K562 (cell line): Measurements from ENCODE around the gene SPAG4. TPM values are rescaled to one million over a fixed set of nuclear protein-coding genes. Genes with fewer than 3 reads are reported as not detected.

Source experiments
- ATAC-seq: fragments of 200-7000 bp; cut with Tn5 transposase; 3 replicates; pipeline ENCODE4 v1.9.1; 2020; ENCODE audit warnings: moderate library complexity
- BruUV-seq: library from RNA; stranded (reverse); fragments of 400-500 nt; replicated peaks from 2 replicates; lab custom pipeline; 2021; lab: Mats Ljungman, UMichigan
- CTCF ChIA-PET: fragments of 300-600 bp; formaldehyde crosslinking; extraction: SDS; loops from one replicate; lab custom pipeline; 2021; ENCODE audit warnings: low intra/inter-chr PET ratio; lab: Yijun Ruan, JAX
- POLR2A ChIA-PET: fragments of 300-600, 350-650 bp; sonication (Branson Sonifier 250); formaldehyde crosslinking; extraction: SDS; loops from one replicate; lab custom pipeline; 2021; ENCODE audit warnings: antibody characterized with exemption, inconsistent platforms; lab: Yijun Ruan, JAX
- DNase-seq, 4 experiments: peaks; one replicate each; pipeline versions ENCODE4 v3.0.0 to v3.0.0-alpha.2; 2011 to 2018; ENCODE audit warnings: low spot score in 3 of 4, mixed read lengths in 3 of 4; ENCODE audit errors: extremely low read depth in 1 of 4
- FAIRE-seq: peaks from 2 replicates; lab custom pipeline; 2011; peaks lifted over from hg19 to GRCh38; lab: Jason Lieb, UNC
- H2AFZ ChIP-seq: 2 replicates; pipeline ENCODE4 v1.6.0; 2011; ENCODE audit warnings: low read depth, low read length, control low read depth, inconsistent platforms
- H3K27ac ChIP-seq: fragments of 200-600 bp; 3 replicates; pipeline ENCODE4 v1.8.0; 2011; ENCODE audit warnings: low read depth, mild to moderate bottlenecking, control low read depth, inconsistent platforms, low read length, moderate library complexity, mixed read lengths; ENCODE audit errors: extremely low read depth
- H3K27me3 ChIP-seq, 2 experiments: fragments of 300-600 bp in 1 of 2; 2 replicates in 1 of 2; 3 replicates in 1 of 2; pipeline versions ENCODE4 v1.6.0 to v1.8.0; 2011; ENCODE audit warnings: inconsistent platforms in 2 of 2, low read length in 2 of 2, mild to moderate bottlenecking in 1 of 2, mixed read lengths in 1 of 2, moderate library complexity in 1 of 2; ENCODE audit not compliant: control insufficient read depth in 2 of 2, insufficient read depth in 2 of 2
- H3K36me3 ChIP-seq: fragments of 300-600 bp; 3 replicates; pipeline ENCODE4 v1.8.0; 2011; ENCODE audit warnings: mild to moderate bottlenecking, low read length, inconsistent platforms; ENCODE audit not compliant: control insufficient read depth, insufficient read depth
- H3K4me1 ChIP-seq, 2 experiments: fragments of 200-600 bp in 1 of 2; replicated peaks in 1 of 2; 2 replicates in 1 of 2; 3 replicates in 1 of 2; pipeline versions ENCODE4 v1.5.1 to v1.8.0; 2011; ENCODE audit warnings: inconsistent platforms in 2 of 2, low read length in 2 of 2, mild to moderate bottlenecking in 1 of 2, mixed read lengths in 1 of 2, moderate library complexity in 1 of 2; ENCODE audit not compliant: control insufficient read depth in 2 of 2, insufficient read depth in 2 of 2
- H3K4me2 ChIP-seq: 2 replicates; pipeline ENCODE4 v1.6.1; 2011; ENCODE audit warnings: low read length, control low read depth, inconsistent platforms, mixed read lengths; ENCODE audit not compliant: insufficient read depth
- H3K4me3 ChIP-seq: fragments of 200-600 bp; sonication (generic), shearing (Covaris generic); 2 replicates; pipeline ENCODE4 v1.5.1; 2016; ENCODE audit warnings: control low read depth, inconsistent platforms
- H3K79me2 ChIP-seq: fragments of 200-600 bp; 3 replicates; pipeline ENCODE4 v1.8.0; 2011; ENCODE audit warnings: low read length, inconsistent platforms; ENCODE audit not compliant: control insufficient read depth, insufficient read depth
- H3K9ac ChIP-seq, 2 experiments: 2 replicates each; pipeline versions ENCODE4 v1.6.0 to v1.6.1; 2011; ENCODE audit warnings: low read depth in 2 of 2, low read length in 2 of 2, control low read depth in 1 of 2, inconsistent platforms in 1 of 2, mild to moderate bottlenecking in 1 of 2, mixed read lengths in 1 of 2; ENCODE audit not compliant: insufficient read depth in 1 of 2
- H3K9me1 ChIP-seq: one replicate; pipeline ENCODE4 v1.6.0; 2011; ENCODE audit warnings: inconsistent platforms, mild to moderate bottlenecking, low read length, moderate library complexity; ENCODE audit not compliant: control insufficient read depth, insufficient read depth
- H3K9me3 ChIP-seq: replicated peaks from 2 replicates; pipeline ENCODE4 v1.5.1; 2011; ENCODE audit warnings: low read depth, low read length, inconsistent platforms; ENCODE audit not compliant: control insufficient read depth, insufficient read depth
- H4K20me1 ChIP-seq: replicated peaks from 2 replicates; pipeline ENCODE4 v1.6.1; 2011; ENCODE audit warnings: low read length, inconsistent platforms, mixed read lengths; ENCODE audit not compliant: control insufficient read depth, insufficient read depth
- ARID4B ChIP-seq: sonication (generic); formaldehyde crosslinking; IDR thresholded peaks from 2 replicates; pipeline ENCODE4 v1.8.0; 2022; ENCODE audit warnings: mild to moderate bottlenecking, missing genetic modification reagents
- DMBX1 ChIP-seq: fragments of 250-450 bp; sonication (Bioruptor Pico); IDR thresholded peaks from 2 replicates; pipeline ENCODE4 v1.8.0; 2022; ENCODE audit warnings: inconsistent platforms, mild to moderate bottlenecking, moderate library complexity, borderline replicate concordance
- MTA3 ChIP-seq: fragments of 450-650 bp; formaldehyde crosslinking; IDR thresholded peaks from 2 replicates; pipeline ENCODE4 v1.6.1; 2017; ENCODE audit warnings: mild to moderate bottlenecking, borderline replicate concordance
- STAT5A ChIP-seq: IDR thresholded peaks from 2 replicates; pipeline ENCODE4 v1.6.1; 2012; ENCODE audit warnings: low read length, inconsistent platforms, borderline replicate concordance
- TEAD1 ChIP-seq, 2 experiments: fragments of 450-650 bp in 1 of 2; sonication (generic) in 1 of 2; formaldehyde crosslinking; IDR thresholded peaks; 2 replicates each; pipeline versions ENCODE4 v1.4.0 to v1.8.0; 2020 to 2022; ENCODE audit warnings: mild to moderate bottlenecking in 2 of 2, missing genetic modification reagents in 1 of 2
- ZBTB49 ChIP-seq: sonication (generic); formaldehyde crosslinking; IDR thresholded peaks from 2 replicates; pipeline ENCODE4 v1.8.0; 2022; ENCODE audit warnings: missing genetic modification reagents, mild to moderate bottlenecking, borderline replicate concordance
- ZKSCAN1 ChIP-seq: fragments of 150-350 bp; IDR thresholded peaks from 2 replicates; pipeline ENCODE4 v1.6.1; 2016; ENCODE audit warnings: low read depth, low read length
- WGBS: fragments of 100-300 bp; shearing (Covaris generic); methylation state at CpG from one replicate; pipeline ENCODE4 v1.1.6; 2016; ENCODE audit warnings: low coverage, mixed read lengths; ENCODE audit not compliant: insufficient coverage; ENCODE audit errors: missing lambda C conversion rate; 5-methylcytosine and 5-hydroxymethylcytosine counted together
- in situ Hi-C: fragments of 300-500 bp; cut with MboI; formaldehyde crosslinking; loops from 4 replicates; pipeline ENCODE4 v1.15.0; 2018; ENCODE audit warnings: inconsistent platforms, mixed read lengths
- intact Hi-C: fragments of 100-400 bp; cut with micrococcal nuclease; formaldehyde crosslinking; loops from 2 replicates; pipeline ENCODE4 v1.14.2; 2022
- polyA plus RNA-seq, 8 experiments: library from polyadenylated mRNA; depleted of rRNA in 4 of 8; stranded (reverse) in 5 of 8; unstranded in 3 of 8; fragments of >200 nt; fragmentation: Nextera tagmentation in 2 of 8; fragmentation: Illumina TruSeq in 1 of 8; extraction: Ambion mirVana in 2 of 8; extraction: Trizol in 1 of 8; gene quantifications; 2 replicates each; pipeline versions ENCODE4 v1.2.1 to v1.2.3, GENCODE V29; 2011 to 2014; ENCODE audit warnings: inconsistent platforms in 1 of 8, missing spikeins in 1 of 8
- total RNA-seq, 7 experiments: library from RNA; depleted of rRNA in 6 of 7; stranded (reverse); fragments of >200 nt in 6 of 7; fragmentation: Illumina TruSeq in 2 of 7; extraction: Trizol in 2 of 7; gene quantifications; 2 replicates each; pipeline versions ENCODE4 v1.2.1 to v1.2.3, GENCODE V29; 2011 to 2021; ENCODE audit warnings: low replicate concordance in 1 of 7
- TF ChIP-seq, protein P1 (sequence below): fragments of 450-650 bp; formaldehyde crosslinking; IDR thresholded peaks from 2 replicates; pipeline ENCODE4 v1.4.0; 2020; ENCODE audit warnings: mild to moderate bottlenecking, moderate library complexity
- TF ChIP-seq, protein P2 (sequence below): fragments of 450-650 bp; formaldehyde crosslinking; IDR thresholded peaks from 2 replicates; pipeline ENCODE4 v1.4.0; 2020; ENCODE audit warnings: mild to moderate bottlenecking, mixed read lengths

Gene SPAG4
- total and polyA plus RNA-seq, 9 of the 15 experiments (the other 6 are each of a cell fraction or from before 2014, with no cell fraction given) = 1.6 to 11.4 (median 4.6) TPM

DNA sequence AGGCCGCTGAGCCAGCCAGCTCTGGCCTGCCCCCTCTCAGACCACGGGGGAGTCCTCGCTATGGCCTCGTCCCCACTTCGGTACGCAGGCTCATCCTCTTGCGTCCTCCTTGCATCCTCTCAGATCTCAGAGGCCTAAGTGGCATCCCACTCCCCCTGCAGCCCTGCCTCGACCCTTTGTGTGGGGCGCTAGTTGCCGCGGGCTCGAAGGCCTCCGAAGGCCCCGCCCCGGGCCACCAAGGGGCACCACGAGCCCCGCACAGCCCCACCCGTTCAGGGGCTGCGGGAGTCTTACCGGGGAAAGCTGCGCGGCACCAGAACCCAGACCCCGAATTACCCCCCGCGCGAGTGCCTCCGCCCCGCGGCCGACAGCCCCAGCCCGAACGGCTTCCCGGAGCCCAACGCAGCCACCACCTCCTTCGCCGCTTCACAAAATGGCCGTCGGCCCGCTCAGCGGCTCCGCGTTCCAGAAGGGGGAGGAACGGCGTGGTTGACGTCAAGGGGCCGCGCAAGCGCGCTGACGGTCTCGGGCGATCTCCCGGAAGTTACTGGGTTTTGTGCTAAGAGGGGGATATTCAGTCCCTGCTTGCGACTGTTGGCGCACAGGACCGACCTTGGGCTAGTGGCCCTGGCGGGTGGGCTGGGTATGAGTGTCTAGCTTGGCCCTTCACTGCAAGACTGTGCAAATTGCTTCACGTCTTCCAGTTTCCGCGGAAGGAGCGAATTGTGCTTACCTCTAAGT, 49.0 kb downstream of the SPAG4 start, which contains the start of the genes CPNE1 and RBM12:
CPNE1 (minus strand) TSS at position 435 of the 741 bp plus-strand sequence. CDS start 31,977 bp downstream, outside the sequence.
RBM12 (minus strand) TSS at position 435 of the 741 bp plus-strand sequence. CDS start 9,578 bp downstream, outside the sequence.
- ChIA-PET CTCF (no interaction called here), POLR2A (interaction anchor here (0.5 to 2.9 kb wide), 13 partner anchors 10 to 150 kb away, joined by 3 to 26 read pairs (median 4); partner anchors contain the start of genes ERGIC3, PHF20 and SPAG4)
- WGBS = 2% methylated on average over 54 of the region's 61 CpGs
- FAIRE-seq (peak; percentile 93), ATAC-seq (peak; percentile 89), DNase-seq (peak; percentile 94 to 96 (median 96))
- Histone ChIP-seq H3K9me1 (no peaks in the 10 kb centered on the region), H3K27ac (peak within 1 kb of the TSS; percentile 98), H3K79me2 (peaks cover 55% of the 10 kb centered on the region), H4K20me1 (peaks cover 41% of the 10 kb centered on the region), H3K4me2 (peak within 1 kb of the TSS; percentile 89), H3K4me1 (peaks cover 17 to 24% of the 10 kb centered on the region in 2 experiments; a peak in 4 of 5 replicates), H3K9ac (peak within 1 kb of the TSS; percentile 92 to 100), H2AFZ (peak within 1 kb of the TSS; percentile 96), H3K4me3 (peak within 1 kb of the TSS; percentile 57), H3K27me3 (no peaks in the 10 kb centered on the region), H3K9me3 (no peaks in the 10 kb centered on the region), H3K36me3 (peaks cover 17% of the 10 kb centered on the region; the same call in 2 of the 3 replicates)
- in situ Hi-C loops (no loop called here), intact Hi-C loops (loop anchor here (5.0 kb wide), 1 partner anchor 47 kb away; the partner anchor contains the start of gene SPAG4)
- BruUV-seq = no TSS peak
- TF ChIP-seq ZBTB49 (CRISPR knock-in tag) = 0 out of 2 replicates have a peak, but pooled peaks have one; percentile 20
- TF ChIP-seq DMBX1 (CRISPR knock-in tag) = no peak
- no peak for TF ChIP-seq MTA3
- no peak for TF ChIP-seq ZKSCAN1
- TF ChIP-seq STAT5A = no peak
- TF ChIP-seq, protein P1, sequence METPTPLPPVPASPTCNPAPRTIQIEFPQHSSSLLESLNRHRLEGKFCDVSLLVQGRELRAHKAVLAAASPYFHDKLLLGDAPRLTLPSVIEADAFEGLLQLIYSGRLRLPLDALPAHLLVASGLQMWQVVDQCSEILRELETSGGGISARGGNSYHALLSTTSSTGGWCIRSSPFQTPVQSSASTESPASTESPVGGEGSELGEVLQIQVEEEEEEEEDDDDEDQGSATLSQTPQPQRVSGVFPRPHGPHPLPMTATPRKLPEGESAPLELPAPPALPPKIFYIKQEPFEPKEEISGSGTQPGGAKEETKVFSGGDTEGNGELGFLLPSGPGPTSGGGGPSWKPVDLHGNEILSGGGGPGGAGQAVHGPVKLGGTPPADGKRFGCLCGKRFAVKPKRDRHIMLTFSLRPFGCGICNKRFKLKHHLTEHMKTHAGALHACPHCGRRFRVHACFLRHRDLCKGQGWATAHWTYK (CRISPR knock-in tag) = no peak; the same call in none of the 2 replicates
- TF ChIP-seq ARID4B (CRISPR knock-in tag) = peak; percentile 56
- TF ChIP-seq, protein P2, sequence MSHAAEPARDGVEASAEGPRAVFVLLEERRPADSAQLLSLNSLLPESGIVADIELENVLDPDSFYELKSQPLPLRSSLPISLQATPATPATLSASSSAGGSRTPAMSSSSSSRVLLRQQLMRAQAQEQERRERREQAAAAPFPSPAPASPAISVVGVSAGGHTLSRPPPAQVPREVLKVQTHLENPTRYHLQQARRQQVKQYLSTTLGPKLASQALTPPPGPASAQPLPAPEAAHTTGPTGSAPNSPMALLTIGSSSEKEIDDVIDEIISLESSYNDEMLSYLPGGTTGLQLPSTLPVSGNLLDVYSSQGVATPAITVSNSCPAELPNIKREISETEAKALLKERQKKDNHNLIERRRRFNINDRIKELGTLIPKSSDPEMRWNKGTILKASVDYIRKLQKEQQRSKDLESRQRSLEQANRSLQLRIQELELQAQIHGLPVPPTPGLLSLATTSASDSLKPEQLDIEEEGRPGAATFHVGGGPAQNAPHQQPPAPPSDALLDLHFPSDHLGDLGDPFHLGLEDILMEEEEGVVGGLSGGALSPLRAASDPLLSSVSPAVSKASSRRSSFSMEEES (CRISPR knock-in tag) = no peak
- peak; percentile 52 to 55; a peak in 3 of 4 replicates for TF ChIP-seq TEAD1 (CRISPR knock-in tag; IDR thresholded peaks at IDR 0.05)
